ENCODE data around the gene LRRK1. TPM values are rescaled to one million over a fixed set of nuclear protein-coding genes. Genes with fewer than 3 reads are reported as not detected.
A peak's percentile ranks its signal among the peaks of the same experiment; 100 is the strongest.

LRRK1 gene
- total and polyA plus RNA-seq, 4 donors, result 5.0 to 5.3 (median 5.2) TPM

DNA sequence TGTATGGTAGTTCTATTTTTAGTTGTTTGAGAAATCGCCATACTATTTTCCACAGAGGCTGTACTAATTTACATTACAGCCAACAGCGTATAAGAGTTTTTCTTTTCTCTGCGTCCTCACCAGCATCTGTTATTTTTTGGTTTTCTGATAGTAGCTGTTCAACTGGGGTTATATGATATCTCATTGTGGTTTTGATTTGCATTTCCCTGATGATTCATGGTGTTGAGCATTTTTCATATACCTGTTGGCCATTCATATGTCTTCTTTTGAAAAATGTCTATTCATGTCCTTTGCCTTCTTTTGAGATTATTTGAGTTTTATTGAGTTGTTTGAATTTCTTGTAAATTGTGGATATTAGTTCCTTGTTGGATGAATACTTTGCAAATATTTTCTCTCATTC lies 114.6 kb downstream of the LRRK1 start:
- H3K27ac ChIP-seq (ENCODE audit: low read depth, low read length), result no peak overlapping the region
- H3K36me3 ChIP-seq (ENCODE audit: control insufficient read depth, insufficient read depth, low read length), result no peaks in the 10 kb centered on the region
- no CpG with 5 or more reads among the region's 3 CpGs for WGBS (ENCODE audit: insufficient coverage)
- H3K27me3 ChIP-seq (ENCODE audit: control insufficient read depth, insufficient read depth, low read length), result no peaks in the 10 kb centered on the region
- no peaks in the 10 kb centered on the region for H3K4me1 ChIP-seq (ENCODE audit: control insufficient read depth, insufficient read depth, low read length)
- no peak for DNase-seq (ENCODE audit: low read depth in 4 of 6, low spot score in 6 of 6)
- no peak overlapping the region for H3K4me3 ChIP-seq (ENCODE audit: low read depth, low read length)
- H3K9me3 ChIP-seq (ENCODE audit: control insufficient read depth, insufficient read depth, low read length), result peaks cover 3% of the 10 kb centered on the region

DNA sequence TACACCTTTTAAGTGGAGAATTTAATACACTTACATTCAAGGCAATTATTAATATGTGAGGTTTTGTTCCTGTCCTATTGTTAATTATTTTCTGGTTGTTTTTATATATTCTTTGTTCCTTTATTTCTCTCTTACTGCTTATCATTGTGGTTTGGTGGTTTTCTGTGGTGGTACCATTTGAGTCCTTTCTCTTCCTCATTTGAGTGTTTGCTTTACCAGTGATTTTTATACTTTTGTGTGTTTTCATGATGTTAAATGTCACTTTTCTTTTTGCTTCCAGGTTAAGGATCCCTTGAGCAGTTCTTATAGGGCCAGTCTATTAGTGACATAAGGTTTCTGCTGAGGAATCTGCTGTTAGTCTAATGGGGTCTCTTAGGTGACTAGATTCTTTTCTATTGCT lies 116.5 kb downstream of the LRRK1 start:
- DNase-seq (ENCODE audit: low read depth in 4 of 6, low spot score in 6 of 6), result no peak
- no peak overlapping the region for H3K4me3 ChIP-seq (ENCODE audit: low read depth, low read length)
- H3K27ac ChIP-seq (ENCODE audit: low read depth, low read length), result no peak overlapping the region
- H3K36me3 ChIP-seq (ENCODE audit: control insufficient read depth, insufficient read depth, low read length), result no peaks in the 10 kb centered on the region
- H3K27me3 ChIP-seq (ENCODE audit: control insufficient read depth, insufficient read depth, low read length), result no peaks in the 10 kb centered on the region
- peaks cover 3% of the 10 kb centered on the region for H3K9me3 ChIP-seq (ENCODE audit: control insufficient read depth, insufficient read depth, low read length)
- no peaks in the 10 kb centered on the region for H3K4me1 ChIP-seq (ENCODE audit: control insufficient read depth, insufficient read depth, low read length)

- DNase-seq (ENCODE audit: low read depth in 4 of 6, low spot score in 6 of 6), result no peak
- Histone ChIP-seq H3K36me3 (ENCODE audit: control insufficient read depth, insufficient read depth, low read length) (no peaks in the 10 kb centered on the region), H3K27me3 (ENCODE audit: control insufficient read depth, insufficient read depth, low read length) (no peaks in the 10 kb centered on the region), H3K4me3 (ENCODE audit: low read depth, low read length) (no peak overlapping the region), H3K4me1 (ENCODE audit: control insufficient read depth, insufficient read depth, low read length) (no peaks in the 10 kb centered on the region), H3K27ac (ENCODE audit: low read depth, low read length) (no peak overlapping the region), H3K9me3 (ENCODE audit: control insufficient read depth, insufficient read depth, low read length) (peaks cover 3% of the 10 kb centered on the region)
- no CpG with 5 or more reads among the region's 1 CpG for WGBS (ENCODE audit: insufficient coverage)
Observed at GRCh38 chr15:101036189-101036588, 117.0 kb downstream of the LRRK1 start.

DNA sequence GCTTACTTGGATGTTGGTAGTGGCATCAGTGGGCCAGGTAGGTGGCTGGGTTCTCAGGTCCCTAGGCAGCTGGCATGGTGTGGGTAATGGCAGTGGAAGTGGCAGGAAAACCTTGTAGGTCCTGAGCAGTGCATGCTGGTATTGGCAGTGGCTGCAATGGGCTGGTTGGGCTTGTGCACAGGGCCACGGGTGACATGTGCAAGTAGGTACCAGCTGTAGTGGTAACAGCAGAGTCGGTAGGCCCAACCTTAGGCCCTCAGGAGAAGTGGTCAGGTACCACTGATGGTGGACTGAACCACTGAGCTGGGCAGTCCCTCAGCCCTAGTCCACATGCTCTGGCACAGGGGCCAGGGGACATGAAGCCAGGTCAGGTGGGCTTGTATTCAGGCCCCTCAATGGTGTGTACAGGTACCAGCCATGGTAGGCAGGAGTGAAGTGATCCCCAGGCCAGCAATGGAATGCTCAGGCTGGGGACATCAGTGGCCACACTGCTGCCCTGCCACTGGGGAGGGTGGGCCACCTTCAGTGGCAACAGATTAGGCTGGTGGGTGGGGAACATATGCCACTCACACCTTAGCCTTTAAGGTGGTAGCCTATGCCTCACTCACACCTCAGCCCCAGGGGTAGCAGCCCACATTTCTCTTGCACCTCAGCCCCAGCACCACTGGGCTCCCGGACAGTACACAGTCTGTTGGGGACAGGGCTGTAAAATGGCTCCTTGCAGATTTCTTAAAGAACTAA lies 118.1 kb downstream of the LRRK1 start:
- DNase-seq (ENCODE audit: low read depth in 4 of 6, low spot score in 6 of 6), result no peak
- Histone ChIP-seq H3K36me3 (ENCODE audit: control insufficient read depth, insufficient read depth, low read length) (no peaks in the 10 kb centered on the region), H3K9me3 (ENCODE audit: control insufficient read depth, insufficient read depth, low read length) (peaks cover 3% of the 10 kb centered on the region), H3K27me3 (ENCODE audit: control insufficient read depth, insufficient read depth, low read length) (no peaks in the 10 kb centered on the region), H3K4me3 (ENCODE audit: low read depth, low read length) (no peak overlapping the region), H3K4me1 (ENCODE audit: control insufficient read depth, insufficient read depth, low read length) (no peaks in the 10 kb centered on the region), H3K27ac (ENCODE audit: low read depth, low read length) (no peak overlapping the region)
- 92% methylated on average over 3 of the region's 3 CpGs for WGBS (ENCODE audit: insufficient coverage)

- H3K4me1 ChIP-seq (ENCODE audit: control insufficient read depth, insufficient read depth, low read length), result no peaks in the 10 kb centered on the region
- 94% methylated on average over 4 of the region's 6 CpGs for WGBS (ENCODE audit: insufficient coverage)
- peaks cover 3% of the 10 kb centered on the region for H3K9me3 ChIP-seq (ENCODE audit: control insufficient read depth, insufficient read depth, low read length)
- no peaks in the 10 kb centered on the region for H3K36me3 ChIP-seq (ENCODE audit: control insufficient read depth, insufficient read depth, low read length)
- no peak overlapping the region for H3K27ac ChIP-seq (ENCODE audit: low read depth, low read length)
- DNase-seq (ENCODE audit: low read depth in 4 of 6, low spot score in 6 of 6), result no peak
- no peak overlapping the region for H3K4me3 ChIP-seq (ENCODE audit: low read depth, low read length)
- no peaks in the 10 kb centered on the region for H3K27me3 ChIP-seq (ENCODE audit: control insufficient read depth, insufficient read depth, low read length)
Observed at GRCh38 chr15:101038327-101039003, 119.3 kb downstream of the LRRK1 start.

DNA sequence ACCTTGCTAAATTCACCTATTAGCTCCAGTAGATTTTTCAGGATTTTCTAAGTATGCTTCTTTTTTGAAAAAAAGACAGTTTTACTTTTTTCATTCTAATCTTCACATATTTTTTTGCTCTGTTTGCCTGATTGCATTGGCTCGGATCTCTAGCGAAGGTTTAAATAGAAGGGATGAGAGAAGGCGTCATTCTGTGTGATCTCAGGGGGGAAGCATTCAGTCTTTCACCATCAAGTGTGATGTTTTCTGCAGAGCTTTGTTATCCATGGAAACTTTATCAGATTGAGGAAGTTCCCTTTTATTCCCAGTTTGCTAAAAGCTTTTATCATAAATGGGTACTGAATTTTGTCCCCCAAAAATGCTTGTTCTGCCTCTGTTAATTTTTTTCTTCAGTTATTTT lies 120.3 kb downstream of the LRRK1 start:
- WGBS (ENCODE audit: insufficient coverage), result 80% methylated on average over 1 of the region's 3 CpGs
- no peak for DNase-seq (ENCODE audit: low read depth in 4 of 6, low spot score in 6 of 6)

DNA sequence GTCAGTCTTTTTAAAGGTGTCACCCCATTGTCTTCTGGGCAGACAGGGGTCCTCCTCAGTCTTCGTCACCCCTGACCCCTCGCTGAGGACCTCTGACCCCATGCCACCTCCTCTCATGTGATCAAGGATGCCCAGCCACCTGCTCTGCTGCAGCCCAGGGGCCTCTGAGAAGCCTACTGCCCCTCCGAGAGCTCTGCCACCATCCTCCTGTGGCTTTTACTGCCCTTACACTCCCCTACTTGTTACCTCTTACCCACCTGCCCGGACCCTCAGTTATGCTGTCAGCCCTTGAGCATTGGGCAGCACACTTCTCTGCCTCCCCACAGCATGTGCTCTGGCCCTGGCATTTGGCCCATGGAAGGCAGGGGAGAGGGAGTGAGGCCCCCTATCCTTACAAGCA lies 123.2 kb downstream of the LRRK1 start:
- peaks cover 20% of the 10 kb centered on the region for H3K4me1 ChIP-seq (ENCODE audit: control insufficient read depth, insufficient read depth, low read length)
- no peak for DNase-seq (ENCODE audit: low read depth in 4 of 6, low spot score in 6 of 6)
- no peak overlapping the region for H3K27ac ChIP-seq (ENCODE audit: low read depth, low read length)
- WGBS (ENCODE audit: insufficient coverage), result 98% methylated on average over 4 of the region's 4 CpGs
- no peaks in the 10 kb centered on the region for H3K9me3 ChIP-seq (ENCODE audit: control insufficient read depth, insufficient read depth, low read length)
- no peaks in the 10 kb centered on the region for H3K27me3 ChIP-seq (ENCODE audit: control insufficient read depth, insufficient read depth, low read length)
- H3K36me3 ChIP-seq (ENCODE audit: control insufficient read depth, insufficient read depth, low read length), result peaks cover 2% of the 10 kb centered on the region
- H3K4me3 ChIP-seq (ENCODE audit: low read depth, low read length), result no peak overlapping the region

More for the DNA sequence above, 120.3 kb downstream of the LRRK1 start:
- H3K9me3 ChIP-seq (ENCODE audit: control insufficient read depth, insufficient read depth, low read length), result peaks cover 3% of the 10 kb centered on the region
- H3K36me3 ChIP-seq (ENCODE audit: control insufficient read depth, insufficient read depth, low read length), result no peaks in the 10 kb centered on the region
- H3K27ac ChIP-seq (ENCODE audit: low read depth, low read length), result no peak overlapping the region
- no peak overlapping the region for H3K4me3 ChIP-seq (ENCODE audit: low read depth, low read length)
- no peaks in the 10 kb centered on the region for H3K27me3 ChIP-seq (ENCODE audit: control insufficient read depth, insufficient read depth, low read length)
- peaks cover 6% of the 10 kb centered on the region for H3K4me1 ChIP-seq (ENCODE audit: control insufficient read depth, insufficient read depth, low read length)

GRCh38 chr15:101043011-101043410 lies 123.9 kb downstream of the LRRK1 start:
- Histone ChIP-seq H3K27me3 (ENCODE audit: control insufficient read depth, insufficient read depth, low read length) (no peaks in the 10 kb centered on the region), H3K36me3 (ENCODE audit: control insufficient read depth, insufficient read depth, low read length) (peaks cover 4% of the 10 kb centered on the region), H3K4me1 (ENCODE audit: control insufficient read depth, insufficient read depth, low read length) (peaks cover 24% of the 10 kb centered on the region), H3K4me3 (ENCODE audit: low read depth, low read length) (no peak overlapping the region), H3K9me3 (ENCODE audit: control insufficient read depth, insufficient read depth, low read length) (no peaks in the 10 kb centered on the region), H3K27ac (ENCODE audit: low read depth, low read length) (no peak overlapping the region)
- no peak for DNase-seq (ENCODE audit: low read depth in 4 of 6, low spot score in 6 of 6)
- WGBS (ENCODE audit: insufficient coverage), result 100% methylated on average over 4 of the region's 5 CpGs

DNA sequence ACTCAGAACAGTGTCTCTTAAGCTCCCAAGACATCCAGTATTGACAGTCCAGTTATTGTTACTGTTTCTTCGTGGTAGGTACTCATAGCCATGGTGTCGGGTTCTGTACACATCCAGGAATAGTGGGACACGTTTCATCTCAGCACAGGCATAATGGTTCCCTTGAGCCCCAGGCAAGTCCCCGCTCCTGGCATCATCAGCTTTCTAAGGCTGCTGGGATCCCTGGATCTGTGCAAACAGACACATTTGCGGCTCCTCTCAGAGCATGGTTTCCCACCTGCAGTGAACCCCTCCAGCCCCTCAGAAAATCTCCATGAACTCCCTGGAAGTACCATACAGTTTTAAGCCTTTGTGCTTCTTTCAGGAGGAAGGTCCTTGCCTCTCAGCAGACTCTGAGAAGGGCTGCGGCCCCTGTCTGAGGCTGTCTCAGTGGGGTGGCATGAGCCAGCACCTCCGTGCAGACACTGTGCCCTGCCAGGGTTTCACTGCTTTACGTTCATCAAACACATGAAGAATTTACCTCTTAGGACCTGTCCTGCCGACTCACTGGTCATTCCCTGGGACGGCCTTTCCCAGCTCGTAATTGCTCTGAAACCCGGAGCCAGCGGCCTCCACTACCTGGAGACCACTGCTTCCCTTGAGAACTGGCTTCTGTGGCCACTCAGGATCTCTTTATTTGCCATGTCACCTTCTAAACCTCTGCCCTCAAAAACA lies 124.9 kb downstream of the LRRK1 start:
- Histone ChIP-seq H3K27me3 (ENCODE audit: control insufficient read depth, insufficient read depth, low read length) (no peaks in the 10 kb centered on the region), H3K4me3 (ENCODE audit: low read depth, low read length) (no peak overlapping the region), H3K27ac (ENCODE audit: low read depth, low read length) (peak overlapping the region; percentile 12), H3K9me3 (ENCODE audit: control insufficient read depth, insufficient read depth, low read length) (no peaks in the 10 kb centered on the region), H3K4me1 (ENCODE audit: control insufficient read depth, insufficient read depth, low read length) (peaks cover 34% of the 10 kb centered on the region), H3K36me3 (ENCODE audit: control insufficient read depth, insufficient read depth, low read length) (peaks cover 4% of the 10 kb centered on the region)
- 86% methylated on average over 13 of the region's 13 CpGs for WGBS (ENCODE audit: insufficient coverage)
- DNase-seq (ENCODE audit: low read depth in 4 of 6, low spot score in 6 of 6), result peak in 1 of 6 donors; percentile 0
